ENCODE measurements around the gene PRKCH. TPM values are rescaled to one million over a fixed set of nuclear protein-coding genes. Genes with fewer than 3 reads are reported as not detected.

PRKCH gene
- total RNA-seq, 1 donor from 2014 or later: 8.1 TPM

DNA sequence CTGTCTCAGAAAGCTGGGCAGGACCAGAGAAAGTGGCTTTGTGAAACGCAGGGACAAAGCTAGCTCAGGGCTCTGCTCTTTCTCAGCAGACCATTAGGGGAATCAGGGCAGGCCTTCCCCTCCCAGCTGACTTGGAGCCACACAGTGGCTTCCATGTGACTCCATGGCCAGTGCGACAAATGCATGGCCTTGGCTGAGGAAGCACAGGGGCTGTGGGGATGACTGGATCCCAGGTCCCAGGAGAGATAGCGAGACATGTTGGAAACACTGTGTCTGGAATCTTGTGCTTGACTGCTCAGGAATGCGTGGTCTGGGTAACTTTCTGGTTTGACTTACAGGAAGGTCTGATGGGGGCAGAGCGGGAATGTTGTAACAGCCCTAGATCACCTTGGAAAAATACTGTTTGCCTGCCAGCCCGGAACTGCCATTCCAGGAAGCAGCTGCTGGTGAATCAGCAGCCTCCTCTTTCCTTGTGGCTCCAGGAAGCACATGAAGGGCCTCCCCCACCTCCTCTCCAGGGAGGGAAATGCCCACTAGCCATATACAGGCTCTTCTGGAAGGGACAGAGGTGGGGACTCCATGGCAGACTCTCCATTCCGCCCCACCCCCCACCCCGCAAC is 240.4 kb downstream of the PRKCH start:
- DNase-seq (ENCODE audit: low read depth): peak; percentile 99

- DNase-seq (ENCODE audit: low read depth): peak; percentile 98
Observed at GRCh38 chr14:61562321-61563161, 241.2 kb downstream of the PRKCH start.

DNA sequence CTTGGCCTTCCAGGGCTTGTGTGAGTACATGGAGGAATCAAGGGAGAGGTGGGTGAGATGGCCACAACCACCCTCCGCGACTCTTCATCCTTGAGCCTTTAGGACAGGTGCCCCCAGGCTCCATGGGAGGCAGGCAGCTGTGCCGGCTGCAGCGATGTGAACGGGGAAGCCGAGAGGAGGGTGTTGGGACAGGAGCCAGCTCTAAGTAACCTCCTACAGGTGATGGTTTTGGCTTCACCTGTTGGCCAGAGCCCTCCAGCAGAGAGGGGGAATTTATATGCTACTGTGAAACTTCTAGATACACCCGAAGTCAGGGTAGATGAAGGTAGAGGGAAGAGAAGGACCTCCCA is 241.8 kb downstream of the PRKCH start:
- DNase-seq (ENCODE audit: low read depth): no peak

- DNase-seq (ENCODE audit: low read depth): no peak
Observed at GRCh38 chr14:61563880-61564617, 242.7 kb downstream of the PRKCH start.

GRCh38 chr14:61564618-61565091 is 243.3 kb downstream of the PRKCH start:
- peak; percentile 84 for DNase-seq (ENCODE audit: low read depth)

DNA sequence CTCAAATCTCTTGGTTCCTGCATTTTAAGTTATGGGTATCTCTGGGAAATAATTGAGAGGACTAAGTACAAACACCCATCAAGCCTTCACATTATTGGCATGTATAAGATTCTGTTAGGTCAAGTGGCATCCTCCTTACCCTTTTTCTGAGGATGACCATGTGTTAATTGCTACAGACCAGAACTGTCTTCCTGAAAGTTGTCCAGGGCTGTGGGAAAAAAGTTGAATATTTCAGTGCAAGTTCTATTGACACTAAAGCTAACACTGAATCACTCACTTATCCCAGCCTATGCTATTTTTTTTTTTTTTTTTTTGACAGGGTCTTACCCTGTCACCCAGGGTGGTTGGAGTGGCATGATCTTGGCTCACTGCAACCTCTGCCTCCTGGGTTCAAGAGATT is 243.8 kb downstream of the PRKCH start:
- no peak for DNase-seq (ENCODE audit: low read depth)

DNA sequence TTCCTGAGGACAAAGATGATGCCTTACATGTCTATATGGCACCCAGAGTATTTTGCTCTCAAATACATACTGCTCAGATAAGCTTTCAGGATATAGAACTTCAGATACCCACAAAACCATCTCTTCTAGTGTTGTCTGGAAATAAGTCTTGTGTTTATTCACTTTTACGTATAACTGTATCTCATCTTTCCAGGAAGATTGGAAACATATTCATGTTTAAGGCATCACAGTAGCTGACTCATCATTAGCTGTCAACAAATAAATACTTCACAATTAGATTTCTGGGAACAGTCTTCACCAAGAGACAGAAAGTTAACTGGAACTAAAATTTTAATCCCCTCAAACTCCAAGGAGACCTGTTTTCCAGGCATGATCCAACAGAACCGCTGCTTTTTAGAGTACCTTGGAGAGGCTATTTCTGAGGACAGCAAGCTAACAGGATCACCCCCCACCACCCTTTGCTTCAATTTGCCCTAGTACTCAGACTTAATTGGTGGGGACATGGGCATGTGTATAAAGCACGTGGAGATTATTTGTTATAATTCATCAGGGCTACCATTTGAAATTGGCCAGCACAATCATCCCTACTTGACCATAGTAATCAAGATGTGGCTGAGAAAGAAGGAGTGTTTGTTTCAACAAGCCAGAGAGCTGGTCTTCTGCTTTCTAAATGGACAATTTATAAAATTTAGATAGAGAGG is 244.6 kb downstream of the PRKCH start:
- no peak for DNase-seq (ENCODE audit: low read depth)

DNA sequence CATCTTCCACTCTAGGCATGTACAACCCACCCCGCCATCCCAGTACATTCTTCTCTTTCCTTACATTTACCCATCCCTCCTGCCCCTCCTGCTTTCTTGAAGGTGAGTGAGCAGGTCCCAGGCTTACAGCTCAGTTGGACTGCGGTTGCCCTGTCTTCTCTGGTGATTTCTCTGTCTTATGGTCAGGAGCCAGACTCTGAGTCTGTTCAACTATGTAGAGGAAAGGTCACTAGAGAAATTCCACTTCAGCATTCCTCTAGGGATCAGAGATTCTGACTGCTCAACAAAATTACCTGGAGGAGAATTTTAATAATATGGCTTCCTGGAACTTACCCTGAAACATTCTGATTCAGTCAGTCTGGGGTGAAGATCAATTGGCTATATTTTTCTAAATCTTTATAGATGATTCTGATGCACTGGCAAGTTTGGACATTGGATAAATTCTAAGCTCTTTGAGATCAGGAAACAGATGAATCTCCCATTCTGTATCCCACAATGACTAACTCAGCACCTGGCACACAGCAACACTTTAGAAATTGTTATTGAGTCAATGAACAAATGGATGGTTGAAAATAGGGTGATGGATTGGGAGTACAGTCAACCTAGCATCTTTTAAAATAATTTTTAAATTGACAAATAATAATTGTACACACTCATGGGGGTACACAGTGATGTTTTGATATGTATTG is 245.3 kb downstream of the PRKCH start:
- DNase-seq (ENCODE audit: low read depth): peak; percentile 60

- DNase-seq (ENCODE audit: low read depth): no peak
Observed at GRCh38 chr14:61567838-61568571, 246.6 kb downstream of the PRKCH start.

DNA sequence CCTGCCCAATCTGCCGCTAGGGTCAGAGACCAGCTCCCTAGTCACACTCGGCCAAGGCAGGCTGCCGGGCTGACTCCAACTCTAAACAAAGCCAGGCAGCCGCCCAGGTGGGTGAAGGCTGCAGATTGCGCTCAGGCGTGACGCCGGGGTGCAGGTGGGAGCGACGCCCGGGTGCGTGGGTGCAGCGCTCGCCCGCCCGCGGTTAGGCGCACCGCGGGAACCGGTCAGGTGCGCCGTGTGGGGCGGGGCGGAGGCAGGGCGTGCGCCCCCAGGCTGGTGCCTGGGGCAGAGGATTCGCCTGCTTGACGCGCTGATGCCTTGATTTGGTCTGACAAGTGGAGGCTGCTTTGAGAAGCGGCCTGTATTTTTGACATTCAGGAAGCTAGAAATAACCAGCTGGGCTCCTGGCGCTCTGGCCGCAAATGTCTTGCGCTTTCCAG is 247.2 kb downstream of the PRKCH start:
- DNase-seq (ENCODE audit: low read depth): peak; percentile 63

- DNase-seq (ENCODE audit: low read depth): no peak
Observed at GRCh38 chr14:61569308-61569707, 247.9 kb downstream of the PRKCH start.

DNA sequence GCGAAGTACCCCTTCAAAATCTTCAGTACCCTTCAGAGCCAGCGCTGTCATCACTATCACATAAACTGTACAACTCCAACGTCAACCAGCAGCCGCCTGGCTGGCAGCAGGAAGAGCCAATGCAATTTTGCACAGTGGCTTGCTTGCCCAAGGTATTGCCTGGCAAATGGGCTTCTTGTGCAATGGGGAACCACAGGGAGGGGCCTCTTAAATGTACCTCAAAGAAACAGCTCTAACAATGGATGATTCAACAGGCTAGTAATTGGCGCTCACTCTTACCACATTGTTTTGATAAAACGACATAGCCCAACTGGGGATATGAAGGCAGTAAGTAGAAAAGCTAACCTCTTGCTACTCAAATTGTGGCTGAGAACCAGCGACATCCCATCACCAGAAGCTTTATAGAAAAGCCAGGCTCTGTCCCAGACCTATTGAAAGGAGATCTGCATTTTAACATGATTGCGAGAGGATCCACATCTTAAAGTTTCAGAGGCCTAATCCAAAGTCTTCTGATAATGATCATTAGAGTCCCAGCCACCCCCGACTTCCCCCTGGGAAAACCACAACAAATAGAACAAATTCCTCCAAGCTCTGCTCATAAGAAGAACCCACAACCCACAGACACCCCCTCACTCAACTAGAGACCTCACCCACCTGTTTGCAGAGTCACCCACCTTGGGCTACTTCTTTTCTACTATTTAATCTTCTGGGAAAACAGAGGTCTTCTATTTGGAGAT is 248.6 kb downstream of the PRKCH start:
- peak; percentile 90 for DNase-seq (ENCODE audit: low read depth)

GRCh38 chr14:61570549-61571290 is 249.3 kb downstream of the PRKCH start:
- DNase-seq (ENCODE audit: low read depth): no peak

DNA sequence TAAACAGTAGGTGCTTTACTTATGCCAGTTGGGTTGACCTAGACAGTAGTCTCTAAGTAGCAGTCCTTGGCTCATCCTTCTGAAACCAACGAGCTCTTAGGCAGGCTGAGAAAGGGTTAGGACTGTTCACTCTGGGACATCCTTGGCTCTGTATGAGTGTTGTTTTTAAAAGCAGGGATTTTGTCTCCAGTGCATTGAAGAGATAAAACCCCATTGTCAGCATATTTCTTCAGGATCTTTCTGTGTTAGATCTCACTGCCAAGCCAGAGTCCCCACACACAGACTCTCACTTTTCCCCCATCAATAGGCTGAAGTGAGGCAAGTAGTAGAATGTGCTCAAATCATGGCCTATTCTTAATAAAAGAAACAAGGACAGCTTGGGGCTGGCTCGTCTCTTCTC is 250.5 kb downstream of the PRKCH start:
- no peak for DNase-seq (ENCODE audit: low read depth)

DNA sequence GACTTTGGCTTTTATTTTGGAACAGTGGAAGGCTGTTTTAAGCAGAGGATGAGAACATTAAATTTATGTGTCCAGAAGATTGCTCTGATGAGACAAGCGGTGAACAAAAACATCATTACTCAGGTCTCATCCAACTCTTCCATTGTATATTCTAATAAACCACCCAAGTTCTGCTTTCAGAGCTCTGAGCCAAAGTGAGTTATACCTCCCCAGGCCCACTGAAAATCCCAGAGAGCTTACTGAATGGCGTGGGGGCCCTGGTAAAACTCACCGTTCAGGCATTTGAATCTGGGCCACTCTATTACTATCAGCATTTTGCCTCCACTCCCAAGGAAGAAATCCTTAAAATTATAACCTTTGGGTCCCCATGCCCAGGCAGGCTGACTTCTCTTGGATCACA is 251.9 kb downstream of the PRKCH start:
- DNase-seq (ENCODE audit: low read depth): no peak

GRCh38 chr14:61573748-61574513 is 252.6 kb downstream of the PRKCH start:
- no peak for DNase-seq (ENCODE audit: low read depth)

GRCh38 chr14:61574514-61574807 is 253.1 kb downstream of the PRKCH start:
- peak; percentile 81 for DNase-seq (ENCODE audit: low read depth)

DNA sequence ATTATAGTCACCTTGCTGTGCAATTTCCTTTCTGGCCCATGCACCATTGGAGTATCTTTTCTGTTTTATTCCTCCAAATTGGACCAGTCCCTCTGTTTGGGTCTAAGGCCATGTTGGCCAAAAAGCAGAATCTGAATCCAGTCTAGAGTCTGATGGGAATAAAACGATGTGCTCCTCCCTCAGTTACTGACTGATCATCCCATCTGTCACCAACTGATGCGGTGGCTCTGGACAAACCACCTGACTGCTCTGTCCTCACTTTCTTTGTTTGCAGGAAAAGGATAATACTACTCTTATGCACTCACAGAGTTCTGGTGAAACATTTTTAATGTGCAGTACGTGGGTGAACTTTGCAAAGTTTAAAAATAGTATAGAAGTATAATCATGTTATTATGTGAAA is 253.7 kb downstream of the PRKCH start:
- DNase-seq (ENCODE audit: low read depth): peak; percentile 81

Measured in myocyte (in vitro differentiated cells).